Stimulated activated CD4-positive, alpha-beta T cell treated with anti-CD3 and anti-CD28 coated beads, Interleukin-15, amount 100 ng/mL, for 24 hours (primary cell): ENCODE results near the gene GALNT16.
"Not testable (repeated sequence)": the region's sequence is repeated elsewhere in the genome, so short reads cannot be mapped to it uniquely, and the experiment has no call there.

ENCODE experiments used
- DNase-seq: peaks from one replicate; pipeline ENCODE4 v3.0.0-alpha.2; 2020

The GALNT16 gene

DNA sequence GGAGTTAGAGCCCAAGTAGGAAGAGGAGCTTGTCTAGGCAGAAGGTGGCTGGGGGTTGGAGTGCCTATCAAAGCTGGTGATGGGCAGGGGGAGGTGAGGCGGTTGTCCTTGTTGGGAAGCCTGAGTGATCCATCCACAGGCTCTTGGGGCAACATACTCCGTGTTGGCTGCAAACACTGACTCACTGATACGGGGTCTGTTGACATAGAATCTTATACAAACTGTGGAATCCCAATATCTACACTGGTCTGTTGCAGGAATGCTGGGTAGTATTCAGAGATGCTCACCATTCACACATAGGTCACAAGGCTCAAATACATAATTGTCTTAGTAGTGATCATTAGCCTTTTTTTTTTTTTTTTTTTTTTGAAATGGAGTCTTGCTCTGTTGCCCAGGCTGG is 112.2 kb downstream of the GALNT16 start:
- no peak for DNase-seq

DNA sequence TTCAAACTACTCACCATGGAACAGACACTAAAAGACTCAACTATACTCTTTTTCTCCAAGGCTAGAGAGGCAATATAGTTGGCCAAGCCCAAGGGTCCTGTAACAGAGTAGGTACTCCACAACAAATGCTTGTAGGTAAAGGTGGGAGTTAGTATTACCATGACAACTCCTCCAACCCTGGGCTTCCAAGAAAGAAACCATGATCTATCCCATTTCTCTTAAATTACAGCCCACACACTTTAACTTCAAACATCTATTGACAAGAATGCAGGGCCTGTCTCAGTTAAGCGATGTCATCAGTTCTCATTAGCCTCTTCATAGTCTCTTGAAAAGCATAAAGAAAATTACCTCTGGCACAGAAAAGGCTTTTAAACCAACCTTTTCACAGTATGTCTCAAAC is 113.1 kb downstream of the GALNT16 start:
- no peak for DNase-seq

GRCh38 chr14:69374235-69374634 is 114.3 kb downstream of the GALNT16 start:
- no peak for DNase-seq

- DNase-seq, result no peak
Measured at GRCh38 chr14:69375182-69375581, 115.2 kb downstream of the GALNT16 start.

DNA sequence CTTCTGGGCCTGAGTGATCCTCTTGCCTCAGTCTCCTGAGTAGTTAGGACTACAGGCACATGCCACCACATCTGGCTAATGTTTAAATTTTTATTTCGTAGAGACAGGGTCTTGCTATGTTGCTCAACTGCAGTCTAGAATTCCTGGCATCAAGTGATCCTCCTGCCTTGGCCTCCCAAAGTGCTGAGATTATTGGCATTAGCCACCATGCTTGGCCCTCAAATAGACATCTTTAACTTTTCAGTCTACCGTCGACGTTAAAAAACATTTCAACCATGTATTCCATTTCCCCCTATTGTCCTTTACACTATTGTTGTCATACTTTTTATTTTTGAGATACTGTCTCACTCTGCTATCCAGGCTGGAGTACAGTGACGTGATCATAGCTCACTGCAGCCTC is 115.8 kb downstream of the GALNT16 start:
- no peak for DNase-seq

GRCh38 chr14:69376439-69376838 is 116.5 kb downstream of the GALNT16 start:
- no peak for DNase-seq

GRCh38 chr14:69378274-69378673 is 118.3 kb downstream of the GALNT16 start:
- no peak for DNase-seq

DNA sequence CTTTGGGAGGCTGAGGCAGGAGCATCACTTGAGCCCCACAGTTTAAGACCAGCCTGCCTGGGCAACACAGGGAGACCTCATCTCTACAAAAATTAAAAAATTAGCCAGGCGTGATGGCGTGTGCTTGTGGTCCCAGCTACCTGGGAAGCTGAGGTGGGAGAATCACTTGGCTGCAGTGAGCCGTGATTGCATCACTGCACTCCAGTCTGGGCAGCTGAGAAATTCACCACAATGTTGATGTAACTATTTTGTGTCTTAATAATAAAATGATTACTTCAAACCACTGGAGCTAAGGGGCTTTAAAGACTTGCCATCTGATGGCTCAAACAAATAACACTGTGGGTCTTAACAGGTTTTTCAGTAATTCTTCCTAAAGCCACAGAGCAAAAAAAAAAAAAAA is 127.4 kb downstream of the GALNT16 start:
- no peak for DNase-seq

GRCh38 chr14:69391400-69391799 is 131.4 kb downstream of the GALNT16 start:
- DNase-seq, result not testable (repeated sequence)

DNA sequence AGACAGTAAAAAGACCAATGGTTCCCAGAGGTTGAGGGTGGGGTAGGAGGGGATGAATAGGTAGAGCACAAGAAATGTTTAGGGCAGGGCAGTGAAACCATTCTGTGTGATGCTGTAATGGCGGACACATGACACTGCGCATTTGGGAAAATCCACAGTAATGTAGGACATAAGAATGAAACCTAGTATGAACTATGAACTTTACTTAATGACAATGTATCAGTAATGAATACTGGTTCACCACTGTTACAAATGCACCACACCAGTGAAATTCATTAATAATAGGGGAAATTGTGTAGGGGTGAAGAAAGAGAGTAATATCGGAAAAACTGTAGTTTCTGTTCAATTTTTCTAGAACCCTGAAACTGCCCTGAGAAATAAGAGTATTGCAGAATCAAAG is 132.5 kb downstream of the GALNT16 start:
- DNase-seq, result no peak

DNA sequence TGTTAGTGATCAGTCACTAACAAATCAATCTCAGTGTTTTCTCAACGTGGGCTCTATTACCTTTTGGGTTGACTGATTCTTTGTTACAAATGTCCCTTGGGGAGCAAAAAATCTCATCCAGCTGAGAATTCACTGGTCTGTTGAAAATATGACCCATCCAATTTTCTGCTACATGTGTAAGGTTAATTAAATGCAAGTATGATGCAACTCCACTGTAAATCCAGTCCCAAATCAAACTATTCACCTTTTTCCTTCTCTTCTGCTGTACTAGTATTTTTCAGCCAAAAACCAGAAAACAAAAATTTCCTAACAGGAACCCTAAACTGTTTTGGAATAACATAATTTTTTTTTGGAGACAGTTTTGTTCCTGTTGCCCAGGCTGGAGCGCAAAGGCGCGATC is 136.0 kb downstream of the GALNT16 start:
- no peak for DNase-seq

GRCh38 chr14:69398053-69398817 is 138.3 kb downstream of the GALNT16 start, which contains the start of the genes ERH and SLC39A9:
ERH (minus strand) TSS chr14:69398299; CDS start chr14:69398233, 66 bp downstream.
SLC39A9 (plus strand) TSS chr14:69398692; CDS start chr14:69399370, 678 bp downstream.
- DNase-seq, result peak; percentile 96

GRCh38 chr14:69398818-69399210 is 138.9 kb downstream of the GALNT16 start:
- DNase-seq, result no peak

DNA sequence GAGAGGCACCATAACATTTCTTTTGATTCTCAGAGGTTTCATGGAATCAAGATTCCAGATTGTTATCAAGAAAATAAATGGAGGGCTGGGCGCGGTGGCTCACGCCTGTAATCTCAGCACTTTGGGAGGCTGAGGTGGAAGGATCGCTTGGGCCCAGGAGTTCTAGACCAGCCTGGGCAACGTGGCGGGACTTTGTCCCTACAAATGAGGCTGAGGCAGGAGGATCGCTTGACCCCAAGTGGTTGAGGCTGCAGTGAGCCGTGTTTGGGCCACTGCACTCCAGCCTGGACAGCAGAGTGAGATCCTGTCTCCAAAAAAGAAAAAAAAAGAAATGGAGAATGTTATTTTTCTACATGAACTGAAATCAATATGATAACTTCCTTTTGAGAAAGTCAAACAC is 139.8 kb downstream of the GALNT16 start:
- DNase-seq, result no peak

- DNase-seq, result no peak
Measured at GRCh38 chr14:69400154-69400553, 140.2 kb downstream of the GALNT16 start.

DNA sequence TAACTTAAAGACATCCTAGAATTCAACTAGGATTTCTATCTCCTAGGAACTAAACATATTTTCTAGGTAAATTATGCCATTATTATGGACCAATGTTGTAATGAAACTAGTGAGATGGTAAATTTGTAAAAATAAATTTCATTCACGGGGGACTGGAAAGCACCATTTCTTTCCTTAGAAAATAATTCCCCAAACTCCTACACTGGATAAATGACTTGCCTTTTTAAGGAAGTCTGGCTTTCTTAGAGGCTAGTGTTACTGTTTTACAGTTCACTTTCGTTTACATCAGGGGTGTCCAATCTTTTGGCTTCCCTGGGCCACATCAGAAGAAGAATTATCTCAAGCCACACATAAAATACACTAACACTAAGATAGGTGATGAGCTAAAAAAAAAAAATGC is 141.9 kb downstream of the GALNT16 start:
- no peak for DNase-seq

DNA sequence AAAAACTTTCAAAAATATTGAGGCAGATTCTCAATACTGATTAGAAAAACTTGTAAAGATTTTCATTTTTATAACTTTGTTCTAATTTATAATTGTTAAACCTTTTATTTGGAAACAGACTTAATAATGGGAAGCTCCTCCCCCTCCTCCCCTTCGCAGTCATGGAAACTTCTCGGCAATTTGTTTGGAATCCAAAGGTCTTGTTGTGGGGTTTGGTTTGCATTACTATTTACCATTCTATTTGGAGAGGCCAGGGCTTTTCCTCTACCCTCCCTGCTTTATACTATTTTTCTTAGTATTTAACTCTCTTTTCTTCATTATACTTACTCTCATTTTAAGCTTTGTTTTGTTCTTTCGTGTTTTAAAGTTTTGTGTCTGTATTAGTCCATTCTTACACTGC is 144.5 kb downstream of the GALNT16 start:
- DNase-seq, result no peak

GRCh38 chr14:69404883-69405282 is 144.9 kb downstream of the GALNT16 start:
- no peak for DNase-seq

- no peak for DNase-seq
Measured at GRCh38 chr14:69405762-69406161, 145.8 kb downstream of the GALNT16 start.
